Cerebellar nuclear complex (tissue), 1 donor: ENCODE measurements around the gene XRN2.

ENCODE experiments used
- DNase-seq, 2 experiments: peaks; one replicate each; lab custom pipeline; 2025; lab: John Stamatoyannopoulos, UW

The XRN2 gene, protein sequence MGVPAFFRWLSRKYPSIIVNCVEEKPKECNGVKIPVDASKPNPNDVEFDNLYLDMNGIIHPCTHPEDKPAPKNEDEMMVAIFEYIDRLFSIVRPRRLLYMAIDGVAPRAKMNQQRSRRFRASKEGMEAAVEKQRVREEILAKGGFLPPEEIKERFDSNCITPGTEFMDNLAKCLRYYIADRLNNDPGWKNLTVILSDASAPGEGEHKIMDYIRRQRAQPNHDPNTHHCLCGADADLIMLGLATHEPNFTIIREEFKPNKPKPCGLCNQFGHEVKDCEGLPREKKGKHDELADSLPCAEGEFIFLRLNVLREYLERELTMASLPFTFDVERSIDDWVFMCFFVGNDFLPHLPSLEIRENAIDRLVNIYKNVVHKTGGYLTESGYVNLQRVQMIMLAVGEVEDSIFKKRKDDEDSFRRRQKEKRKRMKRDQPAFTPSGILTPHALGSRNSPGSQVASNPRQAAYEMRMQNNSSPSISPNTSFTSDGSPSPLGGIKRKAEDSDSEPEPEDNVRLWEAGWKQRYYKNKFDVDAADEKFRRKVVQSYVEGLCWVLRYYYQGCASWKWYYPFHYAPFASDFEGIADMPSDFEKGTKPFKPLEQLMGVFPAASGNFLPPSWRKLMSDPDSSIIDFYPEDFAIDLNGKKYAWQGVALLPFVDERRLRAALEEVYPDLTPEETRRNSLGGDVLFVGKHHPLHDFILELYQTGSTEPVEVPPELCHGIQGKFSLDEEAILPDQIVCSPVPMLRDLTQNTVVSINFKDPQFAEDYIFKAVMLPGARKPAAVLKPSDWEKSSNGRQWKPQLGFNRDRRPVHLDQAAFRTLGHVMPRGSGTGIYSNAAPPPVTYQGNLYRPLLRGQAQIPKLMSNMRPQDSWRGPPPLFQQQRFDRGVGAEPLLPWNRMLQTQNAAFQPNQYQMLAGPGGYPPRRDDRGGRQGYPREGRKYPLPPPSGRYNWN

DNA sequence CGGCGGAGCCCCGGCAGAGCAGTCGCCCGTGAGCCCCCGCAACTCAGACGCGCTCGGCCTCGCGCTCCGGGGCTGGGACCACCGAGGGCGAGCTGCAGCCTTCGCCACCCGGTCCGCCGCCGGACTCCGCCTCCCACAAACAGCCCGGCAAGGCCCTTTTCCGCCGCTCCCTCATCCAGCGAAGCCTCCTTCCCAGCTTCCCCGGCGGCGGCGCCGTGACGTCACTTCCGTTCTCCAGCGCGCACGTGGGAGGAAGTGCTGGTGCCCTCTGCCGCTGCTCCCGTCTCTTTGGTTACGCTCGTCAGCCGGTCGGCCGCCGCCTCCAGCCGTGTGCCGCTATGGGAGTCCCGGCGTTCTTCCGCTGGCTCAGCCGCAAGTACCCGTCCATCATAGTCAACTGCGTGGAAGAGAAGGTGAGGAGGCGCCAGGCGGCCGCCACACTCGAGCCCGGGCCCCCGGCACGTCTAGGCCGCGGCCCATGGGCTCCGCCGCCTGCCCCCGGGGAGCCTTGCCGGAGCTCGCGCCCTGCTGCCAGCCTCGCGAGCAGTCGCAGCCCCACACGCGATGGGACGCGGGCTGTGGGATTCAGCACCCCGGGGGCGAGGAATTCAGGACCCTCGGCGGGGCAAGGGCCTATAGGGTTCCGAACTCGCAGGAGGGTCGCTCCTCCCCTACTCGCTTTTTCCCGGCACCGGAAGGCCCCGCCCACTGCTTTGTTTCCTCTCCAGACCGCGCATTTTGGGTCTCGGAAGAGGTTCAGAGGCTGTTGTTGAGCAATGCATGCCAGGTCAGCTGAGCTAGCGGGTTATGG lies at the start of gene XRN2:
TSS of gene XRN2 (plus strand) at position 271 of the 811 bp plus-strand sequence. CDS start at position 339, 68 bp downstream.
- DNase-seq, result peak; percentile 7 to 60

DNA sequence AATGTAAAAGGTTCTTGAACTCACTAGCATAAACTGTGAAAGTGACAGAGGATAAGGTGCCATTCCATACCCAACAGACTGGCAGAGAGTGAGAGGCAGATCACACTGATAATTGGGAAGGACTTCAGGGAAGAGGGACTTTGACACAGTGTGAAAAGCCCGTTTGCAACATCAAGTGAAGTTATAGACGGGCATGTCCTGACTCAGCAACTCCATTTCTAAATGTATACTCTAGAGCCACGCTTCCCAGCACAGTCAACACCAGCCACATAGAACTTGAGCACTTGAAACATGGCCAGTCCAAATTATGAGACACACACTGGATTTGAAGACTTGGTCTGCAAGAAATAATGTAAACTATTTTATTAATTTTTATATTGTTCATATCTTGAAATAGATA lies 45.9 kb upstream of the XRN2 start:
- DNase-seq, result no peak

DNA sequence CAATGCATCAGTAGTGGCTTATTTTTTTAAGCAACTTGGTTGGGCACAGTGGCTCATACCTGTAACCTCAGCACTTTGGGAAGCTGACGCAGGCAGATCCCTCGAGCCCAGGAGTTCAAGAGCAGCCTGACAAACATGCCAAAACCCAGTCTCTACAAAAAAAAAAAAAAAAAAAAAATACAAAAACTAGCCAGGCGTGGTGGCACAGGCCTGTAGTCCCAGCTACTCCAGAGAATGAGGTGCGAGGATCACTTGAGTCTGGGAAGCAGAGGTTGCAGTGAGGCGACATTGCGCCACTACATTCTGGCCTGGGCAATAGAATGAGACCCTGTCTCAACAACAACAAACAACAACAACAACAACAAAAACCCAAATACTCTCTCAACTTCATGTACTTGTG lies 44.7 kb upstream of the XRN2 start:
- no peak for DNase-seq

DNA sequence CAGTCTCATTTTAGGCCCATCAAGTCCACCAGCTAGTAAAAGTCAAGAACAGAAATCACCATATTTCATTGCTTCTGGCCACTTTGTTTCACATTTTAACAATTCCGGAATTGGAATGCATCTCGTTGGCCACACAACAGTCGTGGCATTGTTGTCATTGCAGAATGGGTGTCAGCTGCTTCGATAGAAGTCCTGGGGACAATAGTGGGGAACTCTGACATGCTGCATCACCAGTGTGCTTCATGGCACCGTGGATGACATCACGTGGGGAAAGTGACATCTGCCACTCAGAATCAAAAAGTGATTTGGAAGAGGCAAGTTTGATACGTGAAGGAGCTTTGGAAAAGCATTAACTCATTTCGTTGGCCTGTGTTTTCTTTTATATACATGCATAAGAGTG lies 43.8 kb upstream of the XRN2 start:
- DNase-seq, result no peak

DNA sequence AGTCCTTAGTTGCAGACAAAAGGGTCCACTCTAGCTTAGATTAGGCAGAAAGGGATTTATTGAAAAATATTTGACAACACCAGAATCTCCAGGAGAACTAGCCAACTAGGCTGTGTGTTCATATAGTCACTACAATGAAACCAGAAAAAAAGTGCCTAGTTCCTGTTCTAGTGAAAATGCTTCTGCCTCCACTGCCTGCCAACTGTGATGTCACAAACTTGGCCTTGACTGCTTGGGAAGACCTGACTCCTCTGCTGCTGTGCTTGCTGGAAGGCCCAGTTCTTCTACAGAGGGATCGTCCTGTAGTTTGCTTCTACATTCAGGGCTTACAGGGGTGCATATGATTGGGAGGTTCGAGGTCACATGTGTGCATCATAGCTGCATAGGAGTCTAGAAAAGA lies 40.3 kb upstream of the XRN2 start:
- no peak for DNase-seq

DNA sequence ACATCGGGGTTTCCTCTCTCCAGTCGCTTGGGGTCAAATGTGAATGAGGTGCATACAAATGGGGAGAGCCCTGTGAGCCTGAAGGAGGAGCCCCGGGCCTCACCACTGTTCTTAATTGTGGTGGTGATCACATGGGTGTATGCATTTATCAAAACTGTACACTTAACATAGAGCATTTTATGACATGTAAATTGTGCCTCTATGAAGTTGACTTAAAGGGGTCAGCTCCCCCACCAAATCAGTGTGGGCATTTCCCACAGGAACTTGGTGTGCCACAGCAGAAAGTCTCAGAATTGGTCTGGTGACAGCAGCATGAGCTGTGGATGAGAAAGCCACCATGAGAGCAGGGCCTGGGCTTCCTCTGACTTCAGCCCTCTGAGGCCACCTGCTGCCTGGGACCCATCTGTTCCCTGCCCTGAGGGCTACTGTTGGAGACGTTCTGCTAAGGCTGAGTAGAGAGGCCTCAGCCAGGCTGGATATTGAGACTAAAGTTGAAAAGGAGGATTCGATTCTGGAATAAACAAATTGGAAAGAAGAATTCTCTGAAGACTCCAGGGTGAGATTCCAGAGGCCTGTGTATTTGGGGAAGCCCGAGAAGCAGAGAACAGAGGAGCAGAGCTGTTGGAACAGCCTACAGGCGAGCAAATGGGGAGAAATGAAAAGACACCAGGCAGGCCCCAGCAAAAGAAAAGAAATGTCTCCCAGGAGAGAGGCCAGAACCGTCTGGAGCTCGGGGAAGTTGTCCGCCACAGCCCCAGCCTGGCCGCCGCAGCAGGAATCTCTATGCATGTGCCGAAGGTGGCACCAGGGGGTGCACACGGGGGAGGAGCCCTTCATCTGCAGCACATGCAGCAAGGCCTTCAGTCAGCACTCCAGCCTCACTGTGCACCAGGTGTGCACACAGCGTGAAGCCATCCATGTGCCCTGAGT lies 37.6 kb upstream of the XRN2 start:
- DNase-seq, result no peak

DNA sequence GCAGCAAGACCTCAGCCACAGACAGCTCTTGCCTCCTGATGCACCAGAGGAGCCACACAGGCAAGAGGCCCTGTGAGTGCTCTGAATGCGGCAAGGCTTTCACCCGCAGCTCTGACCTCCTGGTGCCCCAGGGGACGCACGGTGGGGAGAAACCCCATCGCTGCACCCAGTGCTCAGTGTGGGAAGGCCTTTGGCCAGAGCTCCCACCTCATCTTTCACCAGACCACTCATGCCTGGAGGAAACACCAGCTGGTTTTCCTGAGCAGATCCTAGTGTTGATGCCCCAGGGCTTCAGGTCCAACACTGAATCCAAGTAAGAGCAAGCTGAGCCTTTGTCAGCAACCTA lies 37.0 kb upstream of the XRN2 start:
- DNase-seq, result no peak

DNA sequence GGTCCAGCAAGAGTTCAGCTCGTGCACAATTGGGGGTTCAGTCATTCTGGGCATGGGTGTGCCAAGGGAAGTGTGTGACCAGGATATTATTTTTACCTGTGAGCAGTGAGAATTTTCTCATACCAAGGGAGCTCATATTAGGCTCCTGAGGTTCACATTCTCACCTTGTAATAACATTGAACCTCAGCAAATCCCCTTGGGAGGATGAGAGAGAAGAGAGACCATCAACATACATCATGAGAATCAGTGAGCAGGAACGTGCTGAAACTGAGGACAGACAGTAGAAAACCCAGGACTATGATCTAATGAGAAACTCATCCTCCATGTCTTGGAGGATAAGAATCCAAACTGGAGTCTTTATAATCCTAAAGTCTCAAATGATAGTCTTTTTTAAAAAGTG lies 33.4 kb upstream of the XRN2 start:
- no peak for DNase-seq

DNA sequence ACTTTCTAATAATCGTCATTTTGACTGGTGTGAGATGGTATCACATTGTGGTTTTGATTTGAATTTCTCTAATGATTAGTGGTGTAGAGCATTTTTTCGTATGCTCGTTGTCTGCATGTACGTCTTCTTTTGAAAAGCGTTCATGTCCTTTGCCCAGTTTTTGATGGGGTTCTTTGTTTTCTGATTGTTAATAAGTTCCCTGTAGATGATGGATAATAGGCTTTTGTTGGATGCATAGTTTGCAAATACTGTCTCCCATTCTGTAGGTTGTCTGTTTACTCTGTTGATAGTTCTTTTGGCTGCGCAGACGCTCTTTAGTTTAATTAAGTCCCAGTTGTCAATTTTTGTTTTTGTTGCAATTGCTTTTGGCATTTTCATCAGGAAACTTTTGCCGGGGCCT lies 32.3 kb upstream of the XRN2 start:
- no peak for DNase-seq

DNA sequence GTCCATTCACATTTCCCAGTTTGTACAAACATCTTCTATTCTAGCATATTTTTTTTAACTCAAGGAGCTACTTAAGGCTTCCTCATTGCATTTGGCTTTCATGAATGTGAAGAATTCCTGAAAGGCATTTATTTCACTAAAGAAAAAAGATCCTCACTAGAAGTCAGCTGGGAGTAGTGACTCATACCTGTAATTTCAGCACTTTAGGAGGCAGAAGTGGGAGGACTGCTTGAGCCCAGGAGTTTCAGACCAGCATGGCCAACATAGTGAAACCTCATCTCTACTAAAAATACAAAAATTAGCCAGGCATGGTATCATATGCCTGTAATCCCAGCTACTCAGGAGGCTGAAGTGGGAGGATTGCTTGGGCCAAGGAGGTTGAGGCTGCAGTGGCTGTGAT lies 30.9 kb upstream of the XRN2 start:
- DNase-seq, result no peak

DNA sequence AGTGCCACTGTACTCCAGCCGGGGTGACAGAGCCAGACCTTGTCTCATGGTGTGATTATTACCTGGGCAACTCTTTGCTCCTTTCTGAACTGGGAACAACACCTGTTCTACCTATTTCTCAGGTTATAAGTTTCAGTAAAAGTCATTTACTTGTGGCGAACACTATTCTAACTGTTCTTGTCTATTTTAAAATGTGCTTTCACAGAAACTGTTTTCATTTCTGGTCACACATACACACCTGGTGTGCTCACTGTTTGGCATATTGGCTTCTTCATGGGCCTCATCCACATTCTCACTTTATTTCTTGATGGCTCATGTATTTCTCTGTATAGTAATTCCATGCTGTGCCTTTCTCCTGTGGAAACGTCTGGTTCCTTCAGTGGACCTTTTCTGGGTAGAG lies 30.5 kb upstream of the XRN2 start:
- no peak for DNase-seq

DNA sequence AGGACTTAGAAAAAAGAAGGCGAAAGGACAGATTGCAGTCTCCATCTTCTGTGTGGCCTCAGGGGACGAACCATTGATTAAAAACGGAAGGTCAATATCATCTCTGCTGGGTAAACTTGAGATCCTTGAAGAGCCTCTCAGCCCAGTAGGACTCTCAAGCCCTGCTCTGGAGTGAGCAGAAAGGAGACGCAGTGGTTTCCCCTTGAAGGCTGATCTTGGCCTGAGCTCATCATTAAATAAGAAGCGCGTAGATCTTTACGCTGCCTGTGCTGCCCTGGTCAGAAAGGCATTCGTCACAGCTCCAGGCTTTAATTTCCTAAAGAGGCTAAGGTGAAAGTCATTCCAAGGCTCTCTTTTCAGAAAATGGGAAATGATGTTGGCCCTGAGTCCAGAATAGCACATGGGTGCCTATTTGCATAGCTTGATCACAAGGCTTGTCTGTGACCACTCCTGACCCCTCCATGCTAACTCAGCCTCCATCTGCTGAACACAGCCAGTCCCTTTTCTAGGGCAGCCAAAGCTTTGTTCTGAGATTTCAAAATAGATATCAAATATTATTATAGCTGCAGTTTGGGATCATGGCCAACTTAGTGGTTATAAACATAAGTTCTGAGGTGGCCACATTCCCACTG lies 29.3 kb upstream of the XRN2 start:
- DNase-seq, result no peak

DNA sequence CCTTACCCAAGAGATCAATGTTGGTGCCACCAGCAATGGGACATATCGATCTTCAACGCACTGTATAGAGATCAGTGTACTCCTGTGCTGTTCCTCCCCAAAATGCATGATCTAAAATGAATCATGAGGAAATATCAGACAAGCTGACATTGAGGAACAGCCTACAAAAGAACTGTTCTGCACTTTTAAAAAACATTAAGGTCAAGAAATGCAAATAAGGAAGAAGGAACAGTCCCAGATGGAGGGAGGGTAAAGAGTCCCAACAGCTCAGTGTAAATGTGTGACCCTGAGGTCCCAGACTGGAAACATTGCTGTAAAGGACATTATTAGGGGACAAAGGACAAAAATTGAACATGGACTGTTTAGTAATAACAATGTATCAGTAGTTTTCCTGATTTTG lies 24.3 kb upstream of the XRN2 start:
- no peak for DNase-seq

DNA sequence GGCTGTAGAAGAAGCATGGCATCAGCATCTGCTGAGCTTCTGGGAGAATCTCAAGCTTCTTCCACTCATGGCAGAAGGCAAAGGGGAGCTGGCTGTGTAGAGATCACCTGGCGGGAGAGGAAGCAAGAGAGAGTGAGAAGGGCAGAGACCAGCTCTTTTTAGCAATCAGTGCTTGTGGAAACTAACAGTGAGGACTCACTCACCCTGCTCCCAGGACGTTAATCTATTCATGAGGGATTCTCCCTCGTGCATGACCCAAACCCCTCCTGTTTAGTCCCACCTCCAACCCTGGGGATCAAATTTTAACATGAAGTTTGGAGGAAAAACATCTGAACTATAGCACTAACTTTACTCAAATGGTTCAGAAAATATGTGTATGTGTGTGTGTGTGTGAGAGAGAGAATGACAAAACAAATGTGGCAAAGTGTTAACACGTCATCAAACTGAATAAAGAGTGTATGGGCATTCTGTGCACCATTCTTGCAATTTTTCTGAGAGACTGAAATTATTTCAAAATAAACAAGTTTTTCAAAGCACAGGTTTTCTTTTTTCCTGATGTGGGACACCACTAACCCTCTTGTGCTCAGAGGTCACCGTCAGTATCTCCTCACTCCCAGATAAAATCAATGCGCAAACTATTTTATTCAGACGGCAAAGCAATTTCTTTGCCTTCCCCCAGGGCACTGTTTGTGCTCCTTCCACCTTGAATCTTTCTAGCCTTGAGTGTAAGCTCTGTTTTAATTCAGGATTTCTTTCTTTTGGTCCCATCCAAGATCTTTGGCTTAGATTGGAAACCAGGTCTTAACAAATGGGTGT lies 23.2 kb upstream of the XRN2 start:
- no peak for DNase-seq

DNA sequence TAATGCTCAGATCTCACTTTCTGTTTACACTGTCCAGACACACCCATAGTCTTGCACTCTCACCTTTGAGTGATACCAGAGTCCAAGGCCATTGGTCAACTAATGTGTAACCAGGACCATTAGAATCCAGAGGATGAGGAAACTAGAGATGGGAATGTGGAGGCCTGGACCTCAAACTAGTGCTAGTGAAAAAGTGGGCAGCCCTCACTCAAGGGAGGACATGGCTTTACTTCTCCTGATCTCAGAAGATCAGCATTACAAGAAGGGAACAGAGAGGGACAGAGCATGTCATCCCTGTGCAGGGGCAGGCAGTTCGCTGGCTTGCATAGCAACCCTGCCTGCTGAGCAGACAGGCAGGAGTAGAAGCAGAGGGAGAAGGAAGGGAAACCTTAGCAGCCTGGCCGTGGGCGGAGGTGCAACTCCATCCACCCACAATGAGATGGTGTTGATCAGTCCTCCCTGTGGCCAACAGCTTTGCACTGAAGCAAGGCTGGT lies 22.6 kb upstream of the XRN2 start:
- DNase-seq, result no peak

DNA sequence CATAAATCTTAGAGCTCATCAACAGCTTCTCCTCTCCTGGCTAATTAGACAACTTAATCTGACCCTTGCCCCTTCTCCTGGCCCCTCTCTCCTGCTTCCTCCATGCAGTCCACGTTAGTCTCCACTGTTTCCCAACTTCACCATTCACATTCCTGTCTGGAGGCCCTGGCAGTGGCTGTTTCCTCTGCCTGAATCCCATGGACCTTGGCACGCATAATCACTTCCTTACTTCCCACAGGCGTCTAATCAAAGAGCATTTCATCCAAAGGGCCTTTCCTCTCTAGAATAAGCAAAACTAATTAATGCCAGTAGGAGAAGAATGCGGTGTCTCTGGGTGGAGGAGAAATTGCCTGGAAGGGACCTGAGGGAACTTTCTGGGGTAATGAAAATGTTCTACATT lies 16.4 kb upstream of the XRN2 start:
- DNase-seq, result no peak

DNA sequence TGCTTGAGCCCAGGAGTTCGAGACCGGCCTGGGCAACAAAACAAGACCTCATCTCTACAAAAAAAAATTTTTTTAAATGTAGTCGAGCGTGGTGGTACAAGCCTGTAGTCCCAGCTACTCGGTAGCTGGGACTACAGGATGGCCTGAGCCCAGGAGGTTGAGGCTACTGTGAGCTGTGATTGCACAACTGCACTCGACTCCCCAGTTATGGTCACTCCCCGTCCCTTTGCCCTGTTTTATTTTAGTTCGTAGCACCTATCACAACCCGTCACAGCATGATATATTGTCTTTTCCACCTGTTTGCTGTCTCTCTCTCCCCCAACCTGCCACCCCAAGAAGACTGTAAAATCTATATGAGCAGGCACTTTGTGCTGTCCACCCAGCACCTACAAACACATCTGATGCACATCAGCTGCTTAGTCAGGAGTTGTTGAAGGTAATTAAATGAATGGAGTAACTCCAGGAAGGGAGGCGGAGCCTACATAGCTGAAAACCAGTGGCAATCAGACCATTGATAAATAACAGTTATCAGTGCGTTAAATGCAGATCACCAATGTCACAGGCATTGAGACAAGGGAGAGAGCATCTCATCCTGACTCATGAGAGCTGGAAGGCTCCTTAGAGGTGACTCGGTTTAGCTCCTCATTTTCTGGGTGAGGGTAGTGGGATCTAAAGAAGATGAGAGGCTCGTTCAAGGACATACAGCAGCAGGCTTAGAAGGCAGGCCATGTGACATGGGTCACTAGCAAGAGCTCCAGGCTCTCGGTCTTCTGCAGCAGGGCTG lies 14.4 kb upstream of the XRN2 start:
- DNase-seq, result no peak

DNA sequence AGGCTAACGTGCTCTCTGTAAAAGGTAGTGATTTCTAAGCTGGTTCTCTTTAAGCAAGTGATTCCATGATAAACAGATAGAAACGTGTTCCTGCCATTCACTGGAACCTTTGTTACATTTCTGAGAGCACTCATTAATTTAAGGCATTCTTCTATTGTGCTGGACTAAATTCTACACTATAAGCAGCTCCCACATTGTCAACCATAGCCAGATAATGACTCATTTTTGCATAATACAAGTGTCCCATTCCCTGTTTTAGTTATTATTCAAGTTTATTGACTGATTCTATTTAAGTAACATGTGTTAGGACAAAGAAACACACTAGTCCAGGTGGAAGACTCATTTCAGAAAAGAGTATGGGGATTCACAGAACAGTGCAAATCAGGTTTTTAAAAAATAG lies 13.5 kb upstream of the XRN2 start:
- no peak for DNase-seq

DNA sequence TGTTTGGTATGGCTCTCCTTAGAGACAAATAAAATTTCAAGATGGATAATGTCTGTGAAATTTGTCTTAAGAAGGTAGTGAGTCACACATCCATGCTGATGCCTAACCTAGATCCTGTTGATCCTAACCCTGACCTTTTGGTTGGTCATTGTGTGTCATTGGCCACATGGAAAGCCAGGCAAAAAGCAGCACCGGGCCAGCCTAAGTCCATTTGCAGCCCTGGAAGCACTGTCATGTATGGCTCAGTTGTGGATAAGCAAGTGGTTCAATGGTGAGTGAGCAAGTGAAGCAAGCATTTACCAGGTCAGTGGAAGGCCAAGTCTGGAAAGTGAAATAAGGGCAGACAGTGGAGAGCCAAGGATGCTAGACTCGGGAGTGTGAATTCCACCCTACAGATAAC lies 12.1 kb upstream of the XRN2 start:
- DNase-seq, result no peak
